Left lobe of liver (tissue), 2 donors: ENCODE data around the gene ADGRV1. TPM values are rescaled to one million over a fixed set of nuclear protein-coding genes. Genes with fewer than 3 reads are reported as not detected.
"Not testable (repeated sequence)": the region's sequence is repeated elsewhere in the genome, so short reads cannot be mapped to it uniquely, and the experiment has no call there.

Experiments
- ATAC-seq: fragments of 200-7000 bp; cut with Tn5 transposase; one replicate; pipeline ENCODE4 v1.9.1; 2020; ENCODE audit warnings: mild to moderate bottlenecking, moderate library complexity
- DNase-seq: peaks from one replicate; pipeline ENCODE4 v3.0.0-alpha.2; 2020; ENCODE audit warnings: low spot score
- total RNA-seq: library from RNA; stranded (reverse); gene quantifications from one replicate; pipeline ENCODE4 v1.2.1, GENCODE V29; 2021
- donor health status: DM: no; HTN: no; CAD: no; lungs with moderate emphysema.
- donor health status: DM: no; HTN: yes; CAD: no.

ADGRV1 gene
- total RNA-seq, 1 donor from 2014 or later: 9.3 TPM

DNA sequence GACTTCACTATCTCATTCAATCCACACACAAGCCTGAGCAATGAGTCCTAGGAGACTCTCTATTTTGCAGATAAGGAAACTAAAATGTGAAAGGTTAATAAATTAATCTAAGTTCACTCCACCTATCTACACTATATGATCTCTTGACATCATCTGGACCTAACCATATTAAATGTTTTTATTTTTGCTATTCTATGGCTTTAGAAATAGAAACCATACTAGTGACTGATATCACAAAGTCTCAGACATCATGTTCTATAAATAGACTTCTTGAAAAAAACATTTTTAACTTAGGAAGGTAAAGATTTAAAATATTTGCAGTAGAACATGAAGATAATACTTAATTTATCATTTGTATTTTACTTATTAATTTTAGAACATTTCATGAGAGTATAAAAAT lies 9.4 kb upstream of the ADGRV1 start:
- ATAC-seq (no peak), DNase-seq (no peak)

DNA sequence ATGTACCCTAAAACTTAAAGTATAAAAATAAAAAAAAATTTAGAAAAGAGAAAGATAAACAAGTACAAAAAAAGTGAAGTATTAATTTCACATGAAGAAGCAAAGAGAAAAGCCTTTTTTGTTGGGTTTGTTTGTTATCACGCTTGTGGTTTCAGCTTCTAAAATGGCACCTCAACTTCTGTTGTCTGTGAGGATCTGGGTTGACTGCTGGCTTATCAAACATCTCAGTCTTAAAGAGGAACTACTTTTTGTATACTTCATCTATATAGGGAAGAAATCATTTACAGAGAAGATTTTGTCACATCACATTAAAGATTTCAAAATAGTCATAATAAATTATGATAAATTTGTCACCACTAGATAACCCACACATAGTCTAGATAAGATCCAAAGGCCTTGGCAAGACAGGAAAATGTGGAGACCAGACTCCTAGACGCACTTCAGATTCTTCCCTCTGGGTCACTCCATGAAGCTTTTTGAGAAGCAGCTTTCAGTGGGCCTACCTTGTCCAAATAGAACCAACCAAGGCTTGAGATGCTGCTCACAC lies 8.8 kb upstream of the ADGRV1 start:
- ATAC-seq: no peak

DNA sequence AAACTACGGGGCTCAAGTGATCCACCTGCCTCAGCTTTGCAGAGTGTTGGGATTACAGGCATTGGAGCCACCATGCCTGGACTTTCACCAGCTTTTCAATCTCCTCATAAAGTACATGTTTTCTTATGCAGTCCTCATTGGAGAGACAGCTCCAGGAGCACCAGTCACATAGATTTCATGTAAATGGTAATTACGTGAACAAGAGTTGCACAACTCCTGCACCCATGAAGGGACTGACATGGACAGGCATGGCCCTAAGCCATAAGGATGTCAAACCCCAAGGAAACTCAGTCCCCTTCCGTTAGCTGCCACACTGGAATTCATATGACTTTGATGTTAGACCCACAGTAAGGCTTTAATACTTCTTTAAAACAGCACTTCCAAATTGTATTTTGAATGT lies 7.6 kb upstream of the ADGRV1 start:
- ATAC-seq (no peak), DNase-seq (no peak)

More for the DNA sequence above, 8.8 kb upstream of the ADGRV1 start:
- DNase-seq: no peak

DNA sequence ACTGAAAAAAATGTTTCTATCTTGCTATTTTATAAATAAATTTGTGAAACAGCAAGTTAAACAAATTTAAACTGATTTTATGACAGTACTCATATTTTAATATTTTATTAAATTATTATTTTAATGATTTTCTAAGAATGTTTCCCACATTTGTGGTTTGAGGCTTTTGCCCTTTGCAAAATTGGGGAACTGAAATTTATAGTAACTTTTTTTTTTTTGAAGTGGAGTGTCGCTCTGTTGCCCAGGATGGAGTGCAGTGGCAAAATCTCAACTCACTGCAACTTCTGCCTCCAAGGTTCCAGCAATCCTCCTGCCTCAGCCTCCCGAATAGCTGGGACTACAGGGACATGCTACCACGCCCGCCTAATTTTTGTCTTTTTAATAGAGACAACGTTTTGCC lies 7.2 kb upstream of the ADGRV1 start:
- DNase-seq (no peak), ATAC-seq (no peak)

DNA sequence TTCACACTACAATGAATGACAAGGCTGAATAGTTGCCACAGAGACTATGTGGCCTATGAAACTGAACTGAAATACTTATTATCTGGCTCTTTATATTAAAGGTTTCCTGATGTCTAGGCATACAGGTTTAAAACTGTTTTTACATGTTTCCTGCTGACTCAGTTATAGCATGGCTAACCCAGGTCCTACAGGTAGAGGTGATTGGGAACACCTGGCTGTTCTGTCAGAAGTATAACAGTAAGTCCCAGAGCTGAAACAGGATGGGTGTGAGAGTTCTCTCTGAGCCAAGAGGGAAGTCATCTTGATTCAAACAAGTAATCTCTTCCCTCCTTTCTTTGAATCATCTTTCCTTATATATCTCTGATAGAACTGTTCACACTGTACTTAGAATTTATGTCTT lies 4.9 kb upstream of the ADGRV1 start:
- DNase-seq: no peak
- no peak for ATAC-seq

DNA sequence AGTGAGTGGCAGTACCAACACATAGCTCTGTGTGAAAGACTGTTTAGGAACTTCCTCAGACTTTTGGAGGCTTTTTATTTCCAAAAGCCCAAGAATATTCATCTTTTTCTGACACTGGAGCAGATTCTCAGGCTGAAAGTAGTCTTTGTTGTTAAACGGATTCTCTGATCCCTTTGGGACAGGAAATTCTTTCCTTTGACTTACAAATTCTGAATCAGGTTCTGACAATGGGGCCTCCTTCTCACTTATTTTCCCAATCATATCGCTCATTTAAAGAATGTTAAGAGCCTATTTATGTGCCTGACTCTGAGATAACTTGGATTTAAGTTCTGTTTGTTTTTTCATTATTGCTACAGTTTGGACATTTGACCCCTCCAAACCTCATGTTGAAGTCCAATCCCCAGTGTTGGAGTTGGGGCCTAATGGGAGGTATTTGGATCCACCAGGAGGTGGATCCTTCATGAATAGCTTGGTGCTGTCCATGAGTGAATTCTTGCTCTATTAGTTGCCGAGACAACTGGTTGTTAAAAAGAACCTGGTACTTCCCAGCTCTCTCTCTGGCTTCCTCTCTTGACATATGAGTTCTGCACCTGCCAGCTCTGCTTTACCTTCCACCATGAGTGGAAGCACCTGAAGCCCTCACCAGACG lies 4.1 kb upstream of the ADGRV1 start:
- no peak for ATAC-seq
- DNase-seq: no peak

DNA sequence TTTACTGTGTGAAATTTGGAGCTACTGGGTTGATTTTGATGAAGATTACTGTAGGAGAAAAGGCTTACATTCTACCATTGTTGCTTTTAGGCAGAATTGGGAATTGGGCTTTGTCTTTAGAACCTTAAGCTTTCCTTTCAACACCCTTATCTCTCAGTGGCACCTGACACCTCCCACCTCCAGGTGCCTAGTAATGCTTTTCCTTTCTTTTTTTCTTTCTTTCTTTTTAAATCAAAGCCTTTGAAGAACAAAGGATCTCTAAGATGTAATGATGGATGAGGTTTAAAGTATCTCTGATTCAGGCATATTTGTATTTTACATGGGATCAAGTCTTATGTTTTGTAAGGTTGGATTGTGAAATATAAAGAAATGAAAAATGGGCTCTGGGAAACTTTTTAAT lies 2.9 kb upstream of the ADGRV1 start:
- DNase-seq (no peak), ATAC-seq (no peak)

DNA sequence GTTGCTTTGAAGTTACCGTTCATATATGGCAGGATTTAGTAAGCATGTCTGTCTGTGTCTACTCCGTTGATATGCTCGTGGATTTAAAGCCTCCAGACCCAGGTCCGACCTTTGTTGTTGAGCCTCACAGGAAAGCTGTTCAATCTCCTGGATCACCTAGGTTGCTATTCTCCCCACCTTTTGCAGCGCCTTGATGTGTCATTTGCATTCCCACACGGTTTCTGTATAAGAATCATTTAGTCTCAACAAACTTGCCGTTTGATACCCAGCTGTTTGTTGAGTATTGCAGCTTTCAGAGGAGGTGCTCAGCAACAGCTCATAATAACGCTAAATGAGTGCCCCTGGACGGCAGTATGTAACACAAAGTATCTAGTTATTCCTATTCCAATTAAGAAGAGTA lies 1.2 kb upstream of the ADGRV1 start:
- DNase-seq: no peak
- no peak for ATAC-seq

DNA sequence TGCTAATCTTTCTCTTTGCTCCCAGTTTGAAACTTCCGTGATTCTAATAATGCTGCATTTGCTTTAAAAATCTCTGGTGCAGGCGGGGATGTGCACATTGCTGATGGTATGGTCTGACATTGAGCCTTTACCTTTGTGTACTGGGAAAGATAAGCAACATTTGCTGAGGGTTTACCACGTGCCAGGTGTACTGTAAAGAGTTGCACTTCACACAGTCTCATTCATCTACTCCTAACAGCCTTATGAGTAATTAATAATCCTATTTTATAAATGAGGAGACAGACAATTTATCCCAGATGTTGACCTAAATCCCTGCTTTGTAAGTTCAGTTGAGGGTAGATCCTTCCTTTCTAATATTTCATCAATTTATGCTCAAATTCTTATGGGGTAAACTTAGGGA lies 726 bp upstream of the ADGRV1 start:
- DNase-seq: no peak

DNA sequence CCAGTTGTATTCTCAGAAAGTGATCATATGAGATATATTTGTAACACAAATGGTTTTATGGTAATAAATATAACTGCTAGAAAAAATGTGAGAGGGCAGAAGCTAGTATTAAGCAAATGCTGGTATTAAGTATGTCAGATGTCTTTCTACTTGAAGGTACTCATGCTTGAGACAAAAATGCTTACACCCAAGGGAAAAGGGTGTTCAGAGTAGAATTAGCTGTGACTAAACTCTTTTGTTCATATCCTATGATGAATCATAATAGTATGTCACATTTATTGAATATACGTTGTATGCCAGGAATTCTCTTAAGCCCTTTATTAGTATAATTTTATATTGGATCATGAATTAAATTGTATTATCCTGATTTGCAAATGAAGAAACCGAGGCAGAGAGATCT lies 2.2 kb downstream of the ADGRV1 start:
- DNase-seq (no peak), ATAC-seq (no peak)

More for the DNA sequence above, 726 bp upstream of the ADGRV1 start:
- ATAC-seq: no peak

DNA sequence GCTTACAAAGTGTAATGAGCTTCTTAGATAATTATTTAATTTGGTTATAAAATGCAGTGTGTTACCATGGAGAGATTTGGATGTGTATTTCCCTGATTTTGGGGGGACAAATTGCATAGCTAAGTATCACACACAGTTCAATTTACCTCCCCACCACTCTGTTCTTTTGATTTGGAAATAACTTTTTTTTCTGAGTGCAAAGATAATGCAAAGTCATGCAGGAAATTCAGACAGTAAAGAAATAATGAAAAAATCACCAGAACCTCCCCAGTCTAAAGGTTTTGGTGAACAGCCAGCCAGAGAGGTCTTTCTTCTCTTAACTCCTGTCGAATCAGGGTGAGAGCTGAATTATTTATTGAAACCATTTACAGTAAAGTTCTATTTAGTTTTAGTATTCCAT lies 3.2 kb downstream of the ADGRV1 start:
- DNase-seq (no peak), ATAC-seq (no peak)

DNA sequence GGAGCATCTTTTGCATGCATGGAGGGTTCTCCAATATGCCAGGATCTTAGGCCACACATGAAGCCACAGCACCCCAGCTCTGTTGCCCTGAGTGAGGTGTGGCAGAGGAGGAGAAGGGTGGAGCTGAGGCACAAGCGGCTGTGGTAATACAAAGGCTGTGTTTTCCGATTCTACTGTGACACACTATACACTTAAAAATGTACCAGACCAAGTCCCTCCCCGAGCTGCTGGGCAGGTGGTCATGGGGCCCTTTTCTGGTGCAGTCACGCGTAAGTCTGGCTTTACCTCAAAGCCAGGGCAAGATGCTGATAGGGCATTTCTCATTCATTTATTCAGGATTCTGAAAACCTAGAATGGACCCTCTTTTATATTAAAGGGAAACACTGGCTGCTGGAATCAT lies 3.7 kb downstream of the ADGRV1 start:
- no peak for DNase-seq
- no peak for ATAC-seq

DNA sequence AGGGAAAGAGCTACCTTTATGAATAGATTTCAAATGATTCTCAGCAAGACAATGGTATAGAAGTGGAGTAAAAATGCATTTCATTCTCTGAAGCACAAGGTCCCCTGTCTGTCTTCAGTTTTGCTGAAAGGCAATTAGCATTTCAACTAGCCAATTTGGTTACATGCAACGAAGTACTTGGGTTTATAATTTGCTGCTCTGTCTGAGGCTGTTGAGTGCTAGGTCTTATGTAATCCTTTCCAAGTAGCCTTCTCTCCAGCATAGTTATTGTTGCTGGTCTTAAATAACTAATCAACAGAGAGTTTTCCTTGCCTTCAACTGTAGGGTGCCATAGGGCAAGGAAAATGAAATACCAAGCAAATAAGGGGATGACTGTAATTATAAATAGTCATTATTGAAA lies 4.5 kb downstream of the ADGRV1 start:
- ATAC-seq: no peak
- no peak for DNase-seq

DNA sequence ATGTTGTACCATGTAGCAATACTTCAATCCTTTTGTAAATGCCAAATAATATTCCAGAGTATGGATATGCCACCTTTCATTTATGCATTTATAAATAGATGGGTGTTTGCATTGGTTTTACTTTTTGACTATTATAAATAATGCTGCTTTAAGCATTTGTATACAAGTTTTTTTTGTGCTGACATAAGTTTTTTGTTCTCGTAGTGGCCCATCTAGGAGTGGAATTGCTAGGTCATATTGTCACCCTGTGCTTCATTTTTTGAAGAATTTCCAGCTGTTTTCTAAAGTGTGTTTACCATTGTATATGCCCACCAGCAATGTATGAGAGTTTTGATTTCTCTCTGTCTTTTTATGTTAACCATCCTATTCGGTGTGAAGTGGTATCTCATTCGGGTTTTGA lies 6.9 kb downstream of the ADGRV1 start:
- ATAC-seq: no peak
- no peak for DNase-seq

DNA sequence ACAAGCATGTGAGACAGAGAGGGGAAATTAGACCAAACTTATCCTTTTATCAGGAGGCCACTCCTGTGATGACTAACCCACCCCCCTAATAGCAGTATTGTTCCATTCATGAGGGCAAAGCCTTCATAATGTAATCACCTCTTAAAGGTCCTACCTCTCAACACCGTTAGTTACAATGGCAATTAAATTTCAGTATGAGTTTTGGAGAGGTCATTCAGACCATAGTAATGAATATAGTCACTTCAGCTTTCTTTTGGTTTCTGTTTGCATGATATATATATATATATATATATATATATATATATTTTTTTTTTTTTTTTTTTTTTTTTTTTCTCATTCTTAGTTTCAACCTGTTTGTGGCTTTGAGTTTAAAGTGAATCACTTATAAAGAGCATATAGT lies 10.5 kb downstream of the ADGRV1 start:
- DNase-seq (no peak), ATAC-seq (no peak)

DNA sequence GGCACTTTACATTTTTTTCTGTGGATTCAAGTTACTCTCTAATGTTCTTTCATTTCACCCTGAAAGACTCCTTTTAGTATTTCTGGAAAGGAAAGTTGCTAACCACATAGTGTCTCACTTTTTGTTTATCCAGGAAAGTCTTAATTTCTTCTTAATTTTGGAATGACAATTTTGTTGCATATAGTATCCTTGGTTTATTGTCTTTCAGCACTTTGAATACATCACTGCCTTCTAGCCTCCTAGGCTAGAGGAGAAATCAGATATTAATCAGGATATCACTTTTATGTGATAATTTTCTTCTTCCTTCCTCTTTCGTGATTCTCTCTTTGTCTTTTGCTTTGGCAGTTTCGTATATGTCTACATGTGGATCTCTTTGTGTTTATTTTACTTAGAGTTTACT lies 11.4 kb downstream of the ADGRV1 start:
- no peak for ATAC-seq
- no peak for DNase-seq

DNA sequence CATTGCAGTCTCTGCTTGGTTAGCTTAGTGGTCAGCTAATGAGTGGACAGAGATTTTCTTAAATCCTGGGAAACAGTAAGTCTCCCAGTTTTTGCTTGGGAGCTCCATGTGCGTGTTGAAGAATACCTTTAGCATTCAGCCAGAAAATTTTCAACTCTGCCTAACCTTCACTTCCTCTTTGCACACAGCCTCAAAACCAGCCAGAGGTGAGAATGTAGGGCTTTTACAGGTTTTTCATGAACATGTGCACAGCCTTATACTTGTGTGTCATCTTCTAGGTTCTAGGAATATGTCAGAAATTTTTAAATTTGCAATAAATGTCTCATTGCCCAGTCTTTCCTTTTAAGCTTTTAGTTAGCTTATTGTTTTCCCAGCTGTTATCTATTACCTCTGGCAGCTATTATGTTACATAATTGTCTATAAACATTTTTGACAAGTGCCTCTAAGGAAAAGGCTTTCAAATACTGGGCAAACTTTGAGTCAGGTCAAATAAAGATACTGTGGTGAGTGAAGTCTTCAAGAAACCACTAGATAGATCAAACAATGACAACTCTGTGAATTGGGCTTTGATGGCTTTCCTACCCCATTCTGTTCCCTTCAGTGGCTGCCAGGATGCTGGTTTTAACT lies 12.7 kb downstream of the ADGRV1 start:
- no peak for ATAC-seq

DNA sequence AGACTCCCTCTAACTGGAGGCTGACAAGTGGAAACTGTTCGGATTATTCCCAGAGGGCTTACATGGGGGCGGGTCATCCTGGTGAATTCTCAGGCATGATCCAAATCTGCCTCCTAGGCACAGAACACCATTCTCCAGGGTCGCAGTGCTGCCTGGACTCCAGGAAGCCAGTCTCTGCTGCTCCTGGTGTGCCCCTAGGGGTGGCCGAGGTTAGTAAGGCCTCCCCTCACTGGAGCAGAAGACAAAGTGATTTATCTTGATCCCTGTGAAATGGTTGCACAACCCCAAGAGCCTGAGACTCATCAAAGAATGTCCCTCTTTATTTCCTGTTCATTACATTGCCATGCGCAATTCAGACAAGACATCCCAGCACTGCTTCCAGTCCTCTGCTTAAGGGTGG lies 17.1 kb downstream of the ADGRV1 start:
- DNase-seq (no peak), ATAC-seq (no peak)

More for the DNA sequence above, 12.7 kb downstream of the ADGRV1 start:
- DNase-seq: no peak

DNA sequence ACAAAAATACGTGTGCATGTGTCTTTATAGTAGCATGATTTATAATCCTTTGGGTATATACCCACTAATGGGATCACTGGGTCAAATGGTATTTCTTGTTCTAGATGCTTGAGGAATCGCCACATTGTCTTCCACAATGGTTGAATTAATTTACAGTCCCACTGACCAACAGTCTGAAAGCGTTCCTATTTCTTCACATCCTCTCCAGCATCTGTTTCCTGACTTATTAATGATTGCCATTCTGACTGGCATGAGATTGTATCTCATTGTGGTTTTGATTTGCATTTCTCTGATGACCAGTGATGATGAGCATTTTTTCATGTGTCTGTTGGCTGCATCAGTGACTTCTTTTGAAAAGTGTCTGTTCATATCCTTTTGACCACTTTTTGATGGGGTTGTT lies 18.0 kb downstream of the ADGRV1 start:
- not testable (repeated sequence) for DNase-seq, ATAC-seq

DNA sequence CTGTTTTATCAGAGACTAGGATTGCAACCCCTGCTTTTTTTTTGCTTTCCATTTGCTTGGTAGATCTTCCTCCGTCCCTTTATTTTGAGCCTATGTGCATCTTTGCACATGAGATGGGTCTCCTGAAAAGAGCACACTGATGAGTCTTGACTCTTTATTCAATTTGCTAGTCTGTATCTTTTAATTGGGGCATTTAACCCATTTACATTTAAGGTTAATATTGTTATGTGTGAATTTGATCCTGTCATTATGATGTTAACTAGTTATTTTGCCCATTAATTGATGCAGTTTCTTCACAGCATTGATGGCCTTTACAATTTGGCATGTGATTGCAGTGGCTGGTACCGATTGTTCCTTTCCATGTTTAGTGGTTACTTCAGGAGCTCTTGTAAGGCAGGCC lies 21.3 kb downstream of the ADGRV1 start:
- not testable (repeated sequence) for DNase-seq, ATAC-seq

DNA sequence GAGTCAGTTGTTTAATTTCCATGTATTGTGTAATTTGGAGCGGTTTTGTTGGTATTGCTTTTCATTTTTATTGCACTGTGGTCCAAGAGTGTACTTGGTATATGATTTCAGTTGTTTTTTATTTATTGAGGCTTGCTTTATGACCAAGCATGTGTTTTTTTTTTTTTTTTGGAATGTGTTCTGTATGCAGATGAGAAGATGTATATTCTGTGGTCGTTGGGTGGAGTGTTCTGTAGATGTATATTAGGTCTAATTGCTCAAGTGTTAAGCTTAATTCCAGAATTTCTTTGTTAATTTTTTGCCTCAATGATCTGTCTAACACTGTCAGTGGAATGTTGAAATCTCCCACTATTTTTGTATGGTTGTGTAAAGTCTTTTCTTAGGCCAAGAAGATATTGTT lies 23.4 kb downstream of the ADGRV1 start:
- DNase-seq (no peak), ATAC-seq (no peak)

DNA sequence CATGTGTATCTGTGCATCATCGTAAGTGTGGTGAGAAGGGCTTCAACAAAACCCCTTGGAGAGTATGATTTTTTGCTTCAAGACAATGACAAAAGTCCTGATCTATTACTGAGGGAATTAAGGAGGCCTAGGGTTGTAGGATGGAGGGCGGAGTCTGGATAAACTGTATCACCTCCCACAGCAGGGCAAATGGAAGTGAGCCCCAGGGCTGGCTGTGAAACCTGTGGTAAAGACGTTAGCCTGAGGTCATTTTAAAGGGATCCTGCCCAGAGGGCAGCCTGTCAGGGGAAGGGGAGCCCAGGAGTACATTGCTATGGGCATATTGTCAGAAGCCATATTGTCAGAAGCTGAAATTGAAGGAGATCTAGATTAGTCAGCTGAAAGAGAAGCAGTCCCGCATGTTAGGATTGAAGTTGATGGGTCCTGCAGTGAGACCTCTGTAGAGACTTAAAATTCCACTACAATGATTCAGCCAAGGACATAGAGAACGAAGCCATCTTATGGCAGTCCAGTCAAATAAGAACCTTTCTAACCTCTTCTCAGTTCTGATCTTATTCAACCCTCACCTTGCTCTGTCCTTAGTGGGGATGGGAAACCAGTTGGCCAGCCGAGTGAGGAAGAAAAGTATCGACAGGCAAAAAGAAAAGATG lies 26.9 kb downstream of the ADGRV1 start:
- DNase-seq (no peak), ATAC-seq (no peak)
